Measurements from ENCODE around the gene CHAT. TPM values are rescaled to one million over a fixed set of nuclear protein-coding genes. Genes with fewer than 3 reads are reported as not detected.

The CHAT gene
- polyA plus RNA-seq, 1 donor (not counting 4 experiments of a cell fraction or from before 2014, with no cell fraction given) = not detected

- H3K9ac ChIP-seq (ENCODE audit: control insufficient read depth, extremely low read depth, insufficient read depth, low read length) = no peak overlapping the region
- peaks cover 3% of the 10 kb centered on the region for H3K9me3 ChIP-seq (ENCODE audit: control insufficient read depth, low read depth, low read length)
- H3K27ac ChIP-seq (ENCODE audit: control insufficient read depth, insufficient read depth, low read length) = no peak overlapping the region
- H3K79me2 ChIP-seq (ENCODE audit: control insufficient read depth, insufficient read depth, low read length) = no peaks in the 10 kb centered on the region
- H3K4me1 ChIP-seq (ENCODE audit: control insufficient read depth, extremely low read depth, insufficient read depth, low read length) = peaks cover 8% of the 10 kb centered on the region
- FAIRE-seq (no peak), DNase-seq (ENCODE audit: low read depth, low spot score) (no peak)
- H3K9me1 ChIP-seq (ENCODE audit: control insufficient read depth, extremely low read depth, insufficient read depth, low read length) = no peaks in the 10 kb centered on the region
- no peak overlapping the region for H2AFZ ChIP-seq (ENCODE audit: control insufficient read depth, low read length)
- H4K20me1 ChIP-seq (ENCODE audit: control insufficient read depth, extremely low read depth, insufficient read depth, low read length) = no peaks in the 10 kb centered on the region
- TF ChIP-seq CTCF (optimal IDR thresholded peaks at IDR 0.05 in 1 of 3, IDR thresholded peaks at IDR 0.05 in 1 of 3, conservative IDR thresholded peaks at IDR 0.05 in 1 of 3; ENCODE audit: extremely low read depth in 1 of 3, insufficient read depth in 2 of 3, low read length in 3 of 3) = no peak
- no peak for TF ChIP-seq EZH2 (IDR thresholded peaks at IDR 0.05; ENCODE audit: low read length)
- H3K27me3 ChIP-seq (ENCODE audit: control insufficient read depth, extremely low read depth, insufficient read depth, low read length) = no peaks in the 10 kb centered on the region
- H3K36me3 ChIP-seq (ENCODE audit: control insufficient read depth in 2 of 2, extremely low read depth in 1 of 2, insufficient read depth in 2 of 2, low read length in 2 of 2) = no peaks in the 10 kb centered on the region
- dilution Hi-C loops (cut with MboI; ENCODE audit: extremely low pct_ligation_motif_present, low sequenced_read_pairs) = no loop called here
- no peak overlapping the region for H3K4me3 ChIP-seq (ENCODE audit: control insufficient read depth in 2 of 3, extremely low read depth in 1 of 3, insufficient read depth in 2 of 3, low read depth in 1 of 3, low read length in 3 of 3)
- no peak overlapping the region for H3K4me2 ChIP-seq (ENCODE audit: control insufficient read depth, extremely low read depth, insufficient read depth, low read depth, low read length)
Measured at GRCh38 chr10:49587981-49588380, 25.9 kb upstream of the CHAT start.

- no peak overlapping the region for H3K4me3 ChIP-seq (ENCODE audit: control insufficient read depth in 2 of 3, extremely low read depth in 1 of 3, insufficient read depth in 2 of 3, low read depth in 1 of 3, low read length in 3 of 3)
- H4K20me1 ChIP-seq (ENCODE audit: control insufficient read depth, extremely low read depth, insufficient read depth, low read length) = no peaks in the 10 kb centered on the region
- H3K9ac ChIP-seq (ENCODE audit: control insufficient read depth, extremely low read depth, insufficient read depth, low read length) = no peak overlapping the region
- peaks cover 3% of the 10 kb centered on the region for H3K9me3 ChIP-seq (ENCODE audit: control insufficient read depth, low read depth, low read length)
- H3K4me1 ChIP-seq (ENCODE audit: control insufficient read depth, extremely low read depth, insufficient read depth, low read length) = peaks cover 7% of the 10 kb centered on the region
- FAIRE-seq (peak; percentile 96), DNase-seq (ENCODE audit: low read depth, low spot score) (no peak)
- H3K79me2 ChIP-seq (ENCODE audit: control insufficient read depth, insufficient read depth, low read length) = no peaks in the 10 kb centered on the region
- H3K27ac ChIP-seq (ENCODE audit: control insufficient read depth, insufficient read depth, low read length) = no peak overlapping the region
- H3K36me3 ChIP-seq (ENCODE audit: control insufficient read depth in 2 of 2, extremely low read depth in 1 of 2, insufficient read depth in 2 of 2, low read length in 2 of 2) = no peaks in the 10 kb centered on the region
- dilution Hi-C loops (cut with MboI; ENCODE audit: extremely low pct_ligation_motif_present, low sequenced_read_pairs) = no loop called here
- H3K4me2 ChIP-seq (ENCODE audit: control insufficient read depth, extremely low read depth, insufficient read depth, low read depth, low read length) = no peak overlapping the region
- no peaks in the 10 kb centered on the region for H3K9me1 ChIP-seq (ENCODE audit: control insufficient read depth, extremely low read depth, insufficient read depth, low read length)
- no peaks in the 10 kb centered on the region for H3K27me3 ChIP-seq (ENCODE audit: control insufficient read depth, extremely low read depth, insufficient read depth, low read length)
- TF ChIP-seq EZH2 (IDR thresholded peaks at IDR 0.05; ENCODE audit: low read length) = no peak
- TF ChIP-seq CTCF (optimal IDR thresholded peaks at IDR 0.05 in 1 of 3, IDR thresholded peaks at IDR 0.05 in 1 of 3, conservative IDR thresholded peaks at IDR 0.05 in 1 of 3; ENCODE audit: extremely low read depth in 1 of 3, insufficient read depth in 2 of 3, low read length in 3 of 3) = peak; percentile 92 to 99 (median 95)
- H2AFZ ChIP-seq (ENCODE audit: control insufficient read depth, low read length) = no peak overlapping the region
Measured at GRCh38 chr10:49592726-49593563, 20.9 kb upstream of the CHAT start.
